B cell (primary cell): ENCODE measurements around the gene SDK1. TPM values are rescaled to one million over a fixed set of nuclear protein-coding genes. Genes with fewer than 3 reads are reported as not detected.

Experiments
- ATAC-seq: fragments of 200-7000 bp; cut with Tn5 transposase; one replicate; pipeline ENCODE4 v1.10.0; 2021; ENCODE audit warnings: low read depth, mild to moderate bottlenecking, moderate number of reproducible peaks, moderate library complexity
- CTCF ChIA-PET: fragments of 350-600 bp; sonication (Branson Sonifier 250); formaldehyde crosslinking; loops from one replicate; lab custom pipeline; 2021; ENCODE audit warnings: antibody characterized with exemption, inconsistent platforms; lab: Charles Lee
- POLR2A ChIA-PET: fragments of 350-600 bp; sonication (Branson Sonifier 250); formaldehyde crosslinking; loops from one replicate; lab custom pipeline; 2021; ENCODE audit warnings: antibody characterized with exemption; lab: Charles Lee
- DNase-seq: peaks from one replicate; pipeline ENCODE4 v3.0.0; 2013
- H2AFZ ChIP-seq: 2 replicates; pipeline ENCODE4 v1.6.1; 2012; ENCODE audit warnings: mild to moderate bottlenecking, low read depth, low read length; ENCODE audit not compliant: insufficient read depth, poor library complexity, severe bottlenecking
- H3K27ac ChIP-seq, 2 donors: 1 replicate in 1 of 2; 2 replicates in 1 of 2; pipeline ENCODE4 v1.5.1; 2012 to 2013; ENCODE audit warnings: low read length in 2 of 2, mild to moderate bottlenecking in 2 of 2, moderate library complexity in 1 of 2
- H3K27me3 ChIP-seq, 4 experiments: fragments of 200-600 bp in 1 of 4; sonication (generic) in 1 of 4; replicated peaks in 1 of 4; 1 replicate in 2 of 4; 2 replicates in 2 of 4; pipeline versions ENCODE4 v1.6.1 to v1.7.0; 2013 to 2016; ENCODE audit warnings: low read length in 3 of 4, mild to moderate bottlenecking in 2 of 4, mixed read lengths in 1 of 4, moderate library complexity in 1 of 4; ENCODE audit not compliant: insufficient read depth in 4 of 4, control insufficient read depth in 3 of 4; ENCODE audit errors: control extremely low read depth in 1 of 4
- H3K36me3 ChIP-seq, 2 experiments: replicated peaks in 1 of 2; 1 replicate in 1 of 2; 2 replicates in 1 of 2; pipeline versions ENCODE4 v1.6.1 to v1.7.1; 2013; ENCODE audit warnings: low read length in 1 of 2; ENCODE audit not compliant: insufficient read depth in 2 of 2, control insufficient read depth in 1 of 2; ENCODE audit errors: control extremely low read depth in 1 of 2, extremely low read depth in 1 of 2
- H3K4me1 ChIP-seq, 2 donors: fragments of 200-600 bp in 1 of 2; sonication (generic) in 1 of 2; 1 replicate in 1 of 2; 2 replicates in 1 of 2; pipeline versions ENCODE4 v1.5.1 to v1.6.1; 2013 to 2017; ENCODE audit warnings: low read length in 2 of 2; ENCODE audit not compliant: control insufficient read depth in 2 of 2, insufficient read depth in 2 of 2
- H3K4me2 ChIP-seq: replicated peaks from 2 replicates; pipeline ENCODE3; 2012; ENCODE audit warnings: mild to moderate bottlenecking, low read depth, low read length; ENCODE audit not compliant: poor library complexity, severe bottlenecking
- H3K4me3 ChIP-seq, 5 experiments: fragments of 200-600 bp in 1 of 5; sonication (generic) in 1 of 5; 1 replicate in 3 of 5; 2 replicates in 2 of 5; pipeline versions ENCODE4 v1.5.1 to v1.7.0; 2011 to 2016; ENCODE audit warnings: low read length in 4 of 5, mild to moderate bottlenecking in 4 of 5, low read depth in 2 of 5, control low read depth in 1 of 5, moderate library complexity in 1 of 5; ENCODE audit not compliant: insufficient read depth in 1 of 5; ENCODE audit errors: control extremely low read depth in 1 of 5, extremely low read depth in 1 of 5
- H3K79me2 ChIP-seq: fragments of 200-600 bp; sonication (generic); one replicate; pipeline ENCODE4 v1.6.0; 2016; ENCODE audit warnings: low read length; ENCODE audit not compliant: control insufficient read depth, insufficient read depth
- H3K9ac ChIP-seq: fragments of 200-600 bp; sonication (generic); 2 replicates; pipeline ENCODE4 v1.6.1; 2017; ENCODE audit warnings: mild to moderate bottlenecking, low read length, moderate library complexity
- H3K9me3 ChIP-seq, 3 donors: one replicate each; pipeline versions ENCODE4 v1.6.1 to v1.7.1; 2013; ENCODE audit warnings: low read length in 2 of 3; ENCODE audit not compliant: control insufficient read depth in 2 of 3, insufficient read depth in 1 of 3; ENCODE audit errors: control extremely low read depth in 1 of 3
- H4K20me1 ChIP-seq: 2 replicates; pipeline ENCODE4 v1.6.0; 2012; ENCODE audit warnings: mild to moderate bottlenecking, low read length; ENCODE audit not compliant: insufficient read depth, control insufficient read depth, poor library complexity, severe bottlenecking
- H3K27ac Mint-ChIP-seq: one replicate; pipeline ENCODE4 v1.8.0; 2021; ENCODE audit warnings: mixed read lengths
- H3K27me3 Mint-ChIP-seq: one replicate; pipeline ENCODE4 v1.8.0; 2021; ENCODE audit warnings: mixed read lengths
- H3K4me1 Mint-ChIP-seq: one replicate; pipeline ENCODE4 v1.8.0; 2021; ENCODE audit warnings: mixed read lengths
- H3K4me3 Mint-ChIP-seq: one replicate; pipeline ENCODE4 v1.8.0; 2021; ENCODE audit warnings: mixed read lengths
- H3K9me3 Mint-ChIP-seq: one replicate; pipeline ENCODE4 v1.8.0; 2022; ENCODE audit warnings: mixed read lengths; ENCODE audit not compliant: insufficient read depth
- CTCF ChIP-seq: fragments of 200-600 bp; IDR thresholded peaks from one replicate; pipeline ENCODE4 v1.8.0; 2022; ENCODE audit warnings: antibody characterized with exemption, mild to moderate bottlenecking
- EZH2 ChIP-seq: IDR thresholded peaks from 2 replicates; pipeline ENCODE4 v1.6.1; 2012; ENCODE audit warnings: borderline replicate concordance, low read depth, mild to moderate bottlenecking, moderate library complexity, low read length; ENCODE audit not compliant: insufficient read depth, poor library complexity, severe bottlenecking
- WGBS: methylation state at CpG from one replicate; pipeline ENCODE4 v1.1.5; 2013; ENCODE audit warnings: missing lambda C conversion rate; ENCODE audit not compliant: insufficient coverage; 5-methylcytosine and 5-hydroxymethylcytosine counted together
- intact Hi-C: fragments of 100-400 bp; cut with micrococcal nuclease; formaldehyde crosslinking; loops from one replicate; pipeline ENCODE4 v1.10.0; 2022
- polyA plus RNA-seq: library from polyadenylated mRNA; depleted of rRNA; stranded (reverse); fragments of >200 nt; gene quantifications from 2 replicates; pipeline ENCODE4 v1.2.3, GENCODE V29; 2012
- total RNA-seq, 2 donors: library from RNA; stranded (reverse); fragments of 120-200 nt in 1 of 2; gene quantifications; 1 replicate in 1 of 2; 2 replicates in 1 of 2; pipeline versions ENCODE4 v1.2.3 to v1.2.4, GENCODE V29; 2013 to 2022

The SDK1 gene
- total and polyA plus RNA-seq, 2 donors (not counting 1 experiment from before 2014, with no cell fraction given), result 0.73 to 2.0 TPM

DNA sequence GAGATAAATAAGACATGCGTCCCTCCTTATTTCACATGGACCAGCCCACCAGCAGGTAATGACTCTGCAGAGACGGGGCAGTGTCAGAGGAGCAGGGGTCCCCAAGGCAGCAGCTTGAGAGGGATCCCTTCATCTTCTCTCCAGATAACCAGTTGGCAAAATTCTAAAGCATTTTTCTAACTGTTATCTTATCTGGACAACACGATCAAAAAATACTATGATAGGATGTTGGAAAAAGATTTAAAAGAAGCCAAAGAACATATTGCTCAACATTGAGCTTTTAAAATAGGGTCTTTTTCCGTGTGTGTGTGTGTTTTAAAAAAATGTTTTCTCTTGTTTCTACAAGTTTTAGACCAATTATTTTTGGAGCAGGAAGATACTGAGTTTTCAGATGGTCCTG lies 641.2 kb downstream of the SDK1 start:
- Mint-ChIP-seq H3K27me3 (peaks cover 26% of the 10 kb centered on the region), H3K4me1 (no peaks in the 10 kb centered on the region), H3K27ac (no peak overlapping the region), H3K9me3 (no peaks in the 10 kb centered on the region), H3K4me3 (no peak overlapping the region)
- no peaks in the 10 kb centered on the region for H3K4me1 ChIP-seq
- peaks cover 0 to 16% (median 4%) of the 10 kb centered on the region in 3 donors for H3K9me3 ChIP-seq
- H3K79me2 ChIP-seq, result no peaks in the 10 kb centered on the region
- ChIA-PET CTCF (no interaction called here), POLR2A (no interaction called here)
- no peak overlapping the region for H3K4me3 ChIP-seq
- H3K27ac ChIP-seq, result no peak overlapping the region
- WGBS, result 95% methylated on average over 2 of the region's 4 CpGs
- ATAC-seq (no peak), DNase-seq (no peak)
- no peaks in the 10 kb centered on the region for H3K27me3 ChIP-seq
- no peaks in the 10 kb centered on the region for H4K20me1 ChIP-seq
- no peak overlapping the region for H2AFZ ChIP-seq
- TF ChIP-seq CTCF (no peak), EZH2 (no peak)
- H3K4me2 ChIP-seq, result no peak overlapping the region
- H3K9ac ChIP-seq, result no peak overlapping the region
- intact Hi-C loops, result no loop called here
- H3K36me3 ChIP-seq, result no peaks in the 10 kb centered on the region

- Histone ChIP-seq H3K27me3 (no peaks in the 10 kb centered on the region), H3K4me2 (no peak overlapping the region), H3K4me3 (no peak overlapping the region), H2AFZ (no peak overlapping the region), H3K9ac (no peak overlapping the region), H3K4me1 (no peaks in the 10 kb centered on the region), H3K79me2 (no peaks in the 10 kb centered on the region), H3K36me3 (no peaks in the 10 kb centered on the region), H3K9me3 (peaks cover 0 to 16% (median 4%) of the 10 kb centered on the region in 3 donors), H4K20me1 (no peaks in the 10 kb centered on the region), H3K27ac (no peak overlapping the region)
- no peak for DNase-seq
- 88% methylated on average over 26 of the region's 30 CpGs for WGBS
- ATAC-seq, result no peak
- CTCF ChIA-PET, result no interaction called here
- no peak for TF ChIP-seq EZH2
- no peak for TF ChIP-seq CTCF
- Mint-ChIP-seq H3K27ac (no peak overlapping the region), H3K27me3 (peaks cover 26% of the 10 kb centered on the region), H3K9me3 (no peaks in the 10 kb centered on the region), H3K4me1 (no peaks in the 10 kb centered on the region), H3K4me3 (no peak overlapping the region)
- POLR2A ChIA-PET, result no interaction called here
- intact Hi-C loops, result no loop called here
These were observed 642.0 kb downstream of the SDK1 start for GRCh38 chr7:3942816-3943745.
